DOHH2 (cell line): Measurements from ENCODE around the gene TVP23C.

Source experiments
- H3F3A ChIP-seq: fragments of 200-600 bp; sonication (generic), shearing (Covaris generic); 2 replicates; pipeline ENCODE4 v1.6.0; 2016; ENCODE audit warnings: antibody characterized with exemption, mild to moderate bottlenecking; ENCODE audit not compliant: control insufficient read depth, insufficient read depth
- H3K27ac ChIP-seq: fragments of 200-600 bp; sonication (generic); 2 replicates; pipeline ENCODE4 v1.5.1; 2014; ENCODE audit warnings: low read depth, mild to moderate bottlenecking, low read length, moderate library complexity
- H3K27me3 ChIP-seq: fragments of 200-600 bp; sonication (generic); 2 replicates; pipeline ENCODE4 v1.6.1; 2014; ENCODE audit warnings: mild to moderate bottlenecking, low read length, mixed read lengths; ENCODE audit not compliant: control insufficient read depth
- H3K36me3 ChIP-seq: fragments of 200-600 bp; sonication (generic); 2 replicates; pipeline ENCODE4 v1.6.1; 2014; ENCODE audit warnings: mild to moderate bottlenecking, low read length, moderate library complexity, mixed read lengths; ENCODE audit not compliant: control insufficient read depth
- H3K4me1 ChIP-seq: fragments of 200-600 bp; sonication (generic); 2 replicates; pipeline ENCODE4 v1.6.1; 2014; ENCODE audit warnings: mild to moderate bottlenecking, low read length, mixed read lengths; ENCODE audit not compliant: control insufficient read depth
- H3K4me2 ChIP-seq: fragments of 200-600 bp; sonication (generic); 2 replicates; pipeline ENCODE4 v1.6.0; 2014; ENCODE audit warnings: mild to moderate bottlenecking, low read length, moderate library complexity
- H3K4me3 ChIP-seq: fragments of 200-600 bp; sonication (generic); 2 replicates; pipeline ENCODE4 v1.5.1; 2014; ENCODE audit warnings: mild to moderate bottlenecking, low read length, mixed read lengths
- H3K79me2 ChIP-seq: fragments of 200-600 bp; sonication (generic); 2 replicates; pipeline ENCODE4 v1.6.1; 2014; ENCODE audit warnings: mild to moderate bottlenecking, low read length, mixed read lengths; ENCODE audit not compliant: control insufficient read depth
- H3K9me2 ChIP-seq: fragments of 200-600 bp; sonication (generic); replicated peaks from 2 replicates; pipeline ENCODE4 v1.6.1; 2014; ENCODE audit warnings: mild to moderate bottlenecking, low read length, mixed read lengths; ENCODE audit not compliant: control insufficient read depth
- H3K9me3 ChIP-seq: fragments of 200-600 bp; sonication (generic); 2 replicates; pipeline ENCODE4 v1.6.1; 2014; ENCODE audit warnings: antibody characterized with exemption, low read length, mixed read lengths; ENCODE audit not compliant: control insufficient read depth, insufficient read depth
- H4K20me1 ChIP-seq: fragments of 200-600 bp; sonication (generic); 2 replicates; pipeline ENCODE4 v1.6.0; 2014; ENCODE audit warnings: low read depth, mild to moderate bottlenecking, antibody characterized with exemption, low read length, moderate library complexity; ENCODE audit not compliant: control insufficient read depth, insufficient read depth
- CTCF ChIP-seq: fragments of 200-600 bp; sonication (generic); IDR thresholded peaks from one replicate; pipeline ENCODE4 v1.5.1; 2014; ENCODE audit warnings: antibody characterized with exemption, mild to moderate bottlenecking, low read depth, low read length; ENCODE audit not compliant: poor library complexity, severe bottlenecking
- EZH2phosphoT487 ChIP-seq: fragments of 200-600 bp; sonication (generic); IDR thresholded peaks from 2 replicates; pipeline ENCODE4 v1.6.1; 2017; ENCODE audit warnings: borderline replicate concordance, mild to moderate bottlenecking, antibody characterized with exemption, low read length, moderate library complexity, mixed read lengths

The TVP23C gene

GRCh38 chr17:15510361-15510760 is 52.9 kb downstream of the TVP23C start:
- H3K79me2 ChIP-seq = no peaks in the 10 kb centered on the region
- no peak overlapping the region for H3K4me3 ChIP-seq
- H3K36me3 ChIP-seq = no peaks in the 10 kb centered on the region
- H3K4me2 ChIP-seq = no peak overlapping the region
- H4K20me1 ChIP-seq = no peaks in the 10 kb centered on the region
- no peaks in the 10 kb centered on the region for H3K4me1 ChIP-seq
- no peaks in the 10 kb centered on the region for H3K9me2 ChIP-seq
- no peaks in the 10 kb centered on the region for H3K9me3 ChIP-seq
- H3F3A ChIP-seq = no peaks in the 10 kb centered on the region
- H3K27me3 ChIP-seq = no peaks in the 10 kb centered on the region
- no peak overlapping the region for H3K27ac ChIP-seq
- TF ChIP-seq CTCF (no peak), EZH2phosphoT487 (no peak)

- Histone ChIP-seq H3K36me3 (no peaks in the 10 kb centered on the region), H3F3A (no peaks in the 10 kb centered on the region), H3K4me2 (no peak overlapping the region), H4K20me1 (no peaks in the 10 kb centered on the region), H3K9me3 (no peaks in the 10 kb centered on the region), H3K79me2 (no peaks in the 10 kb centered on the region), H3K9me2 (no peaks in the 10 kb centered on the region), H3K4me1 (no peaks in the 10 kb centered on the region), H3K27ac (no peak overlapping the region), H3K27me3 (no peaks in the 10 kb centered on the region), H3K4me3 (no peak overlapping the region)
- TF ChIP-seq CTCF (no peak), EZH2phosphoT487 (no peak)
Measured at GRCh38 chr17:15509095-15509494, 54.2 kb downstream of the TVP23C start.

- H3K4me2 ChIP-seq = no peak overlapping the region
- TF ChIP-seq CTCF (no peak), EZH2phosphoT487 (no peak)
- H3K27me3 ChIP-seq = no peaks in the 10 kb centered on the region
- no peaks in the 10 kb centered on the region for H4K20me1 ChIP-seq
- H3F3A ChIP-seq = no peaks in the 10 kb centered on the region
- no peaks in the 10 kb centered on the region for H3K9me2 ChIP-seq
- no peaks in the 10 kb centered on the region for H3K36me3 ChIP-seq
- H3K4me3 ChIP-seq = no peak overlapping the region
- H3K9me3 ChIP-seq = no peaks in the 10 kb centered on the region
- H3K27ac ChIP-seq = no peak overlapping the region
- H3K79me2 ChIP-seq = no peaks in the 10 kb centered on the region
- H3K4me1 ChIP-seq = no peaks in the 10 kb centered on the region; the same call in 1 of the 2 replicates
Measured at GRCh38 chr17:15508466-15508865, 54.8 kb downstream of the TVP23C start.

- Histone ChIP-seq H4K20me1 (no peaks in the 10 kb centered on the region), H3K27me3 (no peaks in the 10 kb centered on the region), H3K27ac (no peak overlapping the region), H3K4me3 (no peak overlapping the region), H3K9me2 (no peaks in the 10 kb centered on the region), H3F3A (no peaks in the 10 kb centered on the region), H3K9me3 (no peaks in the 10 kb centered on the region), H3K79me2 (no peaks in the 10 kb centered on the region), H3K36me3 (no peaks in the 10 kb centered on the region), H3K4me1 (peaks cover 6% of the 10 kb centered on the region), H3K4me2 (no peak overlapping the region)
- TF ChIP-seq CTCF = no peak
- TF ChIP-seq EZH2phosphoT487 = no peak
Measured at GRCh38 chr17:15507896-15508295, 55.4 kb downstream of the TVP23C start.
